ENCODE data around the gene NPC1. TPM values are rescaled to one million over a fixed set of nuclear protein-coding genes. Genes with fewer than 3 reads are reported as not detected.

The NPC1 gene
- total RNA-seq, 1 donor from 2014 or later = 36.5 TPM

- H3K4me1 Mint-ChIP-seq = peaks cover 24% of the 10 kb centered on the region
- ChIA-PET POLR2A (interaction anchor here (1.2 kb wide), 1 partner anchor 50 kb away, joined by 4 read pairs; no protein-coding TSS in a partner anchor), CTCF (interaction anchor here (0.9 to 4.4 kb wide), 3 partner anchors 73 to 109 kb away, joined by 3 to 32 read pairs (median 8); no protein-coding TSS in a partner anchor)
- ATAC-seq (ENCODE audit: low read depth) (no peak), DNase-seq (no peak)
- H3K27me3 Mint-ChIP-seq = no peaks in the 10 kb centered on the region
- no peak for TF ChIP-seq CTCF (IDR thresholded peaks at IDR 0.05)
- H3K9me3 Mint-ChIP-seq = no peaks in the 10 kb centered on the region
- H3K27ac Mint-ChIP-seq = no peak overlapping the region
- peaks cover 5% of the 10 kb centered on the region for H3K36me3 Mint-ChIP-seq (ENCODE audit: low read depth)
- H3K4me3 Mint-ChIP-seq = no peak overlapping the region
- intact Hi-C loops (cut with micrococcal nuclease) = loop anchor here (5.0 kb wide), 1 partner anchor 777 kb away; no protein-coding TSS in a partner anchor
These were observed 2.7 kb upstream of the NPC1 start for GRCh38 chr18:23588836-23589560.

GRCh38 chr18:23587220-23587642 is 925 bp upstream of the NPC1 start:
- Mint-ChIP-seq H3K27me3 (no peaks in the 10 kb centered on the region), H3K36me3 (ENCODE audit: low read depth) (peaks cover 6% of the 10 kb centered on the region), H3K9me3 (no peaks in the 10 kb centered on the region), H3K4me3 (peak overlapping the region; percentile 91), H3K4me1 (peaks cover 31% of the 10 kb centered on the region), H3K27ac (peak overlapping the region; percentile 95)
- DNase-seq (no peak), ATAC-seq (ENCODE audit: low read depth) (no peak)
- ChIA-PET CTCF (interaction anchor here (2.5 to 4.4 kb wide), 2 partner anchors 71 to 89 kb away, joined by 8 to 32 read pairs; no protein-coding TSS in a partner anchor), POLR2A (interaction anchor here (1.3 to 2.9 kb wide), 2 partner anchors 24 to 71 kb away, joined by 3 to 12 read pairs; no protein-coding TSS in a partner anchor)
- TF ChIP-seq CTCF (IDR thresholded peaks at IDR 0.05) = no peak
- intact Hi-C loops (cut with micrococcal nuclease) = loop anchor here (1.0 to 5.0 kb wide), 5 partner anchors 88 to 788 kb away; partner anchors contain the start of gene RIOK3

- ChIA-PET POLR2A (interaction anchor here (0.7 to 2.9 kb wide), 6 partner anchors 22 to 615 kb away, joined by 3 to 12 read pairs (median 6); no protein-coding TSS in a partner anchor), CTCF (interaction anchor here (0.9 to 4.4 kb wide), 2 partner anchors 23 to 70 kb away, joined by 3 to 32 read pairs; no protein-coding TSS in a partner anchor)
- H3K27ac Mint-ChIP-seq = peak overlapping the region; percentile 95
- intact Hi-C loops (cut with micrococcal nuclease) = loop anchor here (1.0 to 5.0 kb wide), 9 partner anchors 45 to 774 kb away; partner anchors contain the start of genes RIOK3 and RMC1
- no peaks in the 10 kb centered on the region for H3K27me3 Mint-ChIP-seq
- no peak for ATAC-seq (ENCODE audit: low read depth)
- H3K4me1 Mint-ChIP-seq = peaks cover 31% of the 10 kb centered on the region
- peak overlapping the region; percentile 91 for H3K4me3 Mint-ChIP-seq
- peaks cover 13% of the 10 kb centered on the region for H3K36me3 Mint-ChIP-seq (ENCODE audit: low read depth)
- TF ChIP-seq CTCF (IDR thresholded peaks at IDR 0.05) = no peak
- DNase-seq = no peak
- H3K9me3 Mint-ChIP-seq = no peaks in the 10 kb centered on the region
These were observed 433 bp downstream of the NPC1 start for GRCh38 chr18:23585897-23586248.

- H3K4me1 Mint-ChIP-seq = peaks cover 37% of the 10 kb centered on the region
- DNase-seq (peak; percentile 18), ATAC-seq (ENCODE audit: low read depth) (no peak)
- peak overlapping the region; percentile 95 for H3K27ac Mint-ChIP-seq
- ChIA-PET CTCF (interaction anchor here (0.9 to 4.4 kb wide), 2 partner anchors 22 to 69 kb away, joined by 3 to 32 read pairs; no protein-coding TSS in a partner anchor), POLR2A (interaction anchor here (0.7 to 2.9 kb wide), 6 partner anchors 21 to 614 kb away, joined by 3 to 12 read pairs (median 6); no protein-coding TSS in a partner anchor)
- H3K9me3 Mint-ChIP-seq = no peaks in the 10 kb centered on the region
- H3K27me3 Mint-ChIP-seq = no peaks in the 10 kb centered on the region
- H3K4me3 Mint-ChIP-seq = peak overlapping the region; percentile 91
- intact Hi-C loops (cut with micrococcal nuclease) = loop anchor here (5.0 kb wide), 1 partner anchor 773 kb away; no protein-coding TSS in a partner anchor
- H3K36me3 Mint-ChIP-seq (ENCODE audit: low read depth) = peaks cover 13% of the 10 kb centered on the region
- TF ChIP-seq CTCF (IDR thresholded peaks at IDR 0.05) = no peak
These were observed 1.1 kb downstream of the NPC1 start for GRCh38 chr18:23585007-23585871.

All from activated B cell treated with CpG ODN at 0.5 μM for 24 hours (primary cell).